Hepatic stellate cell (primary cell): ENCODE measurements around the gene MRPL2.
"Not testable (repeated sequence)": the region's sequence is repeated elsewhere in the genome, so short reads cannot be mapped to it uniquely, and the experiment has no call there.

Source experiments
- DNase-seq: peaks from one replicate; pipeline ENCODE4 v3.0.0; 2011; ENCODE audit warnings: low spot score

Gene MRPL2

GRCh38 chr6:43053545-43054205 is 5.6 kb downstream of the MRPL2 start, which contains the start of gene CUL7:
TSS of gene CUL7 (minus strand) at chr6:43053851. CDS start at chr6:43052788, 1,063 bp downstream.
- peak; percentile 99 for DNase-seq

GRCh38 chr6:43052842-43053544 is 6.2 kb downstream of the MRPL2 start:
- peak; percentile 39 for DNase-seq

GRCh38 chr6:43052225-43052841 is 6.9 kb downstream of the MRPL2 start:
- DNase-seq: no peak

GRCh38 chr6:43050981-43051380 is 8.3 kb downstream of the MRPL2 start:
- no peak for DNase-seq

- DNase-seq: no peak
These were observed 11.2 kb downstream of the MRPL2 start for GRCh38 chr6:43047998-43048397.

- no peak for DNase-seq
These were observed 13.8 kb downstream of the MRPL2 start for GRCh38 chr6:43045371-43045930.

GRCh38 chr6:43043310-43043709 is 15.9 kb downstream of the MRPL2 start:
- DNase-seq: no peak

GRCh38 chr6:43041475-43041874 is 17.8 kb downstream of the MRPL2 start:
- not testable (repeated sequence) for DNase-seq

GRCh38 chr6:43040542-43041257 is 18.5 kb downstream of the MRPL2 start:
- DNase-seq: no peak

GRCh38 chr6:43038727-43039126 is 20.5 kb downstream of the MRPL2 start:
- DNase-seq: no peak

GRCh38 chr6:43037706-43038105 is 21.5 kb downstream of the MRPL2 start:
- no peak for DNase-seq

- no peak for DNase-seq
These were observed 22.0 kb downstream of the MRPL2 start for GRCh38 chr6:43037197-43037596.

GRCh38 chr6:43036712-43037111 is 22.5 kb downstream of the MRPL2 start:
- no peak for DNase-seq

GRCh38 chr6:43035495-43036194 is 23.6 kb downstream of the MRPL2 start:
- DNase-seq: no peak

- no peak for DNase-seq
These were observed 25.1 kb downstream of the MRPL2 start for GRCh38 chr6:43034190-43034525.

GRCh38 chr6:43033496-43034189 is 25.6 kb downstream of the MRPL2 start:
- DNase-seq: no peak

- DNase-seq: no peak
These were observed 26.9 kb downstream of the MRPL2 start for GRCh38 chr6:43032326-43032725.

- no peak for DNase-seq
These were observed 30.1 kb downstream of the MRPL2 start for GRCh38 chr6:43029120-43029519.

- no peak for DNase-seq
These were observed 32.9 kb downstream of the MRPL2 start for GRCh38 chr6:43026365-43026764.

- DNase-seq: no peak
These were observed 34.8 kb downstream of the MRPL2 start for GRCh38 chr6:43024436-43024835.
